Mesodermal cell (in vitro differentiated cells): ENCODE measurements around the gene REELD1. TPM values are rescaled to one million over a fixed set of nuclear protein-coding genes. Genes with fewer than 3 reads are reported as not detected.

Source experiments
- H3K27ac ChIP-seq: 2 replicates; pipeline ENCODE4 v1.7.0; 2013; ENCODE audit warnings: mild to moderate bottlenecking, low read depth, low read length, moderate library complexity; ENCODE audit not compliant: severe bottlenecking
- H3K36me3 ChIP-seq: 2 replicates; pipeline ENCODE4 v1.7.1; 2013; ENCODE audit warnings: mild to moderate bottlenecking, low read length, moderate library complexity; ENCODE audit not compliant: control insufficient read depth, insufficient read depth
- H3K4me1 ChIP-seq: one replicate; pipeline ENCODE4 v1.7.1; 2013; ENCODE audit warnings: mild to moderate bottlenecking, low read length; ENCODE audit not compliant: insufficient read depth, control insufficient read depth, poor library complexity, severe bottlenecking
- H3K4me3 ChIP-seq: 2 replicates; pipeline ENCODE4 v1.7.0; 2013; ENCODE audit warnings: low read length, control low read depth, mild to moderate bottlenecking; ENCODE audit not compliant: insufficient read depth, poor library complexity, severe bottlenecking; ENCODE audit errors: extremely low read depth
- H3K9me3 ChIP-seq: 2 replicates; pipeline ENCODE4 v1.7.1; 2013; ENCODE audit warnings: mild to moderate bottlenecking, low read length, moderate library complexity; ENCODE audit not compliant: control insufficient read depth
- WGBS, 2 experiments: methylation state at CpG; one replicate each; pipeline ENCODE4 v1.1.5; 2013; ENCODE audit warnings: missing lambda C conversion rate in 2 of 2; ENCODE audit not compliant: insufficient coverage in 2 of 2; 5-methylcytosine and 5-hydroxymethylcytosine counted together
- polyA plus RNA-seq, 2 experiments: library from polyadenylated mRNA; stranded (reverse); fragments of 50-300 nt; gene quantifications; one replicate each; pipeline ENCODE4 v1.2.3, GENCODE V29; 2013

The REELD1 gene
- not detected for polyA plus RNA-seq (2013, experiment 1 of 2)
- polyA plus RNA-seq (2013, experiment 2 of 2): not detected

DNA sequence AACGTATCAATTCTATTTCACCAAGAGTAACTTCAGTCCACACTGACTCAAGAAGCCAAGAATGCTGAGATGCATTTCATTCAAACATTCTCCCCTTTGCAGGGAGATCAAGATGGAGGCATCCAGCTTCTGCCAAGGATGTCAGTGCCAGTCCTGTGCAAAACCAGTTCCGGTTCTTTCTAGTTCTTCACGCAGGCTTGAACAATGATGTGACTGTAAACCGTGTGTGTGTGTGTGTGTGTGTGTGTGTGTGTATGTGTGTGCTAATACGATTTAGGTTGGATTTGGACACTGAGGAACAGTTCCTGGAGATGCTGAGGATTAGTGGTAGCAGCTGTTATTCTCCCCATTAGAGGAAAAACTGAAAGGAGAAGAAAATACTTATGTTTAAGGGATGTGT lies at the start of gene REELD1:
REELD1 (plus strand) TSS at position 301 of the 400 bp plus-strand sequence. CDS start 2,415 bp downstream, outside the sequence.
- H3K9me3 ChIP-seq: no peaks in the 10 kb centered on the region
- WGBS, 2 experiments: 78 to 98% methylated on average over 4 to 5 of the region's 5 CpGs
- no peak within 1 kb of the TSS for H3K4me3 ChIP-seq
- H3K36me3 ChIP-seq: no peaks in the 10 kb centered on the region
- H3K4me1 ChIP-seq: no peaks in the 10 kb centered on the region
- no peak within 1 kb of the TSS for H3K27ac ChIP-seq

DNA sequence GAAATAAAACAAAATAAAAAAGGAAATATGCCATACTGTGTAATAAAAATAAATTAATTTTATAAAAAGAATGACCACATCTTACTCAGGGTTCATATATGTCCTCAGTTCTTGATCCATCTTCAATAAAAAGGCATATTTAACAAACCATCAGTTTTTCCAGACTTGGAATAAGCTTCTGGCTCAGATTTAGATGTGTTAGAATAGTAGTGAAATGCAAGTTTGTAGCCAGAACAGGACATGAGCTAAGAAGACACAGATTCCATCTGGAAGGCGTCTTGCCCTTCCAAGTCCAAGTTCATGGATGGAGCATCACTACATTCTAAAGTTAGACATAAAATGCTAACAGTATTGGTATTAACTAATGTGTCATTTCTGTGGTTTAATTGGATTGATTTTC lies 49.1 kb upstream of the REELD1 start:
- no CpG with 5 or more reads among the region's 1 CpG for WGBS, 2 experiments
- H3K27ac ChIP-seq: no peak overlapping the region
- H3K9me3 ChIP-seq: no peaks in the 10 kb centered on the region

DNA sequence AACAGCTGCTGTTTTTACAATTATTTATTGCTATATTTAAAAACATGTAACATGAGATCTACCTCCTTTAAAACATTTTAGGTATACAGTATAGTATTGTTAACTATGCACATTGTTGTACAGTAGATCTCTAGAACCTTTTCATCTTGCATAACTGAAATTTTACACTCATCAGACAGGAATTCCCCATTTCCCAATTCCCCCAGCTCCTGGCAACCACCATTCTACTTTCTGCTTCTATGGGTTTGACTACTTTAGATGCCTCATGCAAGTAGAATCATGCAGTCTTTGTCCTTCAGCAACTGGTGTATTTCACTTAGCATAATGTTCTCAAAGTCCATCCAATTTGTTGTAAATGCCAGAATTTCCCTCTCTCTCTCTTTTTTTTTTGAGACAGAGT lies 48.5 kb upstream of the REELD1 start:
- H3K27ac ChIP-seq: no peak overlapping the region
- no peaks in the 10 kb centered on the region for H3K9me3 ChIP-seq
- H3K4me3 ChIP-seq: no peak overlapping the region
- no peaks in the 10 kb centered on the region for H3K4me1 ChIP-seq
- no peaks in the 10 kb centered on the region for H3K36me3 ChIP-seq

More for the DNA sequence above, 49.1 kb upstream of the REELD1 start:
- no peak overlapping the region for H3K4me3 ChIP-seq
- H3K36me3 ChIP-seq: no peaks in the 10 kb centered on the region
- H3K4me1 ChIP-seq: no peaks in the 10 kb centered on the region

DNA sequence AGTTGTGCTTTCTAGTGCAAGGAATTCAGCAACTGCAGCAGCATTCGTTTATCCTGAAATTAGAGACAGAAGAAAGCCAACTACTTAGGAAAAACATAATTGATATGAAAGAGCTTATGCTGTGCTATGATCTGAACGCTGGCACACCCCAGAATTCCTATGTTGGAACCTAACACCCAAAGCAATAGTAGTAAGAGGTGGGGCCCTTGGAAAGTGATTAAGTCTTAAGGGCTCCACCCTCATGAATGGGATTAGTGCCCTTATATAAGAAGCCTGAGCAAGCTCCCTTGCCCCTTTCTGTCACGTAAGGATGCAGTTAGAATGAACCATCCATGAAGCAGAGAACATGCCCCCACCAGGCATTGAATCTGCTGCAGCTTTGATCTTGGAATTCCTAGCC lies 44.2 kb upstream of the REELD1 start:
- H3K9me3 ChIP-seq: no peaks in the 10 kb centered on the region
- no peak overlapping the region for H3K27ac ChIP-seq
- H3K4me1 ChIP-seq: no peaks in the 10 kb centered on the region
- no peaks in the 10 kb centered on the region for H3K36me3 ChIP-seq
- 100% methylated on average over 1 to 2 of the region's 3 CpGs for WGBS, 2 experiments
- H3K4me3 ChIP-seq: no peak overlapping the region

DNA sequence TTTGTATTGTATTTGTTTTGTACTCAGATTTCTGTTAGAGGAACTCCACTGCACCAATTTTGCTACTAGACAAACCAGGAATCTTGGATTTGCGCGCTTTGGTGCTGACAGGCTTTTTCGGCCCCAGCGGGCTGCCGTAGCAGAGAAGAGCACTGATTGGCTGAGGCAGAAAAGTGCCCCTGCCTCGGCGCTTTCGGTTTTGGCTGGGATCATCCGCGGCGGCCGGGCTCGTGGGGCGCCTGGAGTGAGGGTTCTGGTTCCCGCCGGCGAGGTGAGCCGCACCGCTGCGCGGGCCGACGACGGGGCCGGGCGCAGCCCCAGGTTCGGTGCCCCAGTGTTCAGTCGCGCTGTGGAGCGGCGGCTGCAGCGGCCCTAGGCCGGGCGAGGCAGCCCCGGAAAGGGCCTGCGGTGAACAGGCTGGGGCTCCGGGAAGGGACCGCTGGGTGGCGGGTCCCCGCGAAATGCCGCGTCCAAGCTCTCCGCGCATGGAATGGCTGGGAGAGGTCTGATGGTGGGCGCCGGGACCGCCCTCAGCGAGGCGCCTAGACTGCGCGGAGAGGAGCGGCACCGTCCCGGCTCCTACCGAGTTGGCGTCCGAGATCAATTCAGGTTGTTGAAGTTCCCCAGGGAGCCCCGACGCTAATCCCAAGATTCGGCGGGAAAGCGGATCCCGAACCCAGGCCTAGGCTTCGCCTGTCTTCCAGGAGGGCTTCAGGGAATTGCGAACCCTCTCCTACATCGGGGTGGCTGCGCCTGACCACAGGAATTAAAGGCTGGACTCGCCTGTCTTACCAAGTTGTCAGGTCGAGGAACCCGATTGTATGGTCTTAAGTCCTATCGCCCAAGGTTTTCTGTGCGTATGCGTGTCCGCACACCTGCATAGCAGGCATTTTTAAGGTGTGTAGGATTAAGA lies 38.5 kb upstream of the REELD1 start, which contains the start of gene LSM6:
LSM6 (plus strand) TSS at position 178 of the 913 bp plus-strand sequence. CDS start 7,204 bp downstream, outside the sequence.
- Histone ChIP-seq H3K4me3 (peak within 1 kb of the TSS; percentile 75), H3K27ac (peak within 1 kb of the TSS; percentile 78), H3K4me1 (peaks cover 4% of the 10 kb centered on the region), H3K9me3 (no peaks in the 10 kb centered on the region), H3K36me3 (no peaks in the 10 kb centered on the region)
- WGBS, 2 experiments: 0 to 1% methylated on average over 50 to 65 of the region's 75 CpGs

DNA sequence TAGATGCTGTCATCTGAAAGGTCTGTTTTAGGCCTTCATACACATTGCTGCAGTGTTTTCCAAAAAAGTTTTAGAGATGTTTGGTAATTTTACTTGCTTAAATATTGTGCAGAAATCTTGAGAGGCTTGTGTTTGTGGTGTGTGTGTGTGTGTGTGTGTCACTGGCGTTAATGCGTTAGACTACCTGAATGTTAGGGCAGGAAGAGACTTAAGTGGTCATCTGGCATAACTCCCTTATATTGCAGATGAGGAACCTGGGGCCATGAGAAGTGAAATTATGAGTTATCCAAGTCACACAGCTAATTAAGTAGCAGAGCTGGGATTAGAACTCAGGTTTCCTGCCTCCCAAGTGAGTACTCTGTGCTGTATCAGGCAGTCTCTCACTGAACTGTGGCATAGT lies 37.4 kb upstream of the REELD1 start:
- 58 to 93% methylated on average over 2 of the region's 2 CpGs for WGBS, 2 experiments
- peak overlapping the region; percentile 75 for H3K4me3 ChIP-seq
- H3K36me3 ChIP-seq: no peaks in the 10 kb centered on the region
- H3K4me1 ChIP-seq: peaks cover 4% of the 10 kb centered on the region
- no peaks in the 10 kb centered on the region for H3K9me3 ChIP-seq
- no peak overlapping the region for H3K27ac ChIP-seq

DNA sequence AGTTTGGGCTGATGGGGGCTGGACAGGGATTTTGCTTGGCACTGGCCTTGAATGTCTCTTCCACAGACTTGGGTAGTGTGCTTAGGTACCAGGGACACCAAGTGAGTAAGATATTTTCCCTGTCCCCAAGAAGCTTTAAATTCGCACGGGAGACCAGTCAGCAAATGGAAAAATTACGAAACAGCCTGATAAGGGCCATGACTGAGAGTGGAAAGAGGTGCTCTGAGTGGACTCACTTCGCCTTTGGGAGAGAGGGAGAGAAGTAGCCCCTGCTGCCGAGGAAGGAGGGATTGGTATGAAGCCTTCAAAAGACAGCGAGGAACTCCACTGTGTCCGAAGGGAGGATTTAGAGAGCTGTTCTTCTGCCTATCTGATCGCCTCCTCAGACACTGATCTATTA lies 36.2 kb upstream of the REELD1 start:
- Histone ChIP-seq H3K4me1 (peaks cover 4% of the 10 kb centered on the region), H3K9me3 (no peaks in the 10 kb centered on the region), H3K27ac (no peak overlapping the region), H3K36me3 (peaks cover 3% of the 10 kb centered on the region), H3K4me3 (no peak overlapping the region)
- 96 to 98% methylated on average over 7 to 8 of the region's 8 CpGs for WGBS, 2 experiments

DNA sequence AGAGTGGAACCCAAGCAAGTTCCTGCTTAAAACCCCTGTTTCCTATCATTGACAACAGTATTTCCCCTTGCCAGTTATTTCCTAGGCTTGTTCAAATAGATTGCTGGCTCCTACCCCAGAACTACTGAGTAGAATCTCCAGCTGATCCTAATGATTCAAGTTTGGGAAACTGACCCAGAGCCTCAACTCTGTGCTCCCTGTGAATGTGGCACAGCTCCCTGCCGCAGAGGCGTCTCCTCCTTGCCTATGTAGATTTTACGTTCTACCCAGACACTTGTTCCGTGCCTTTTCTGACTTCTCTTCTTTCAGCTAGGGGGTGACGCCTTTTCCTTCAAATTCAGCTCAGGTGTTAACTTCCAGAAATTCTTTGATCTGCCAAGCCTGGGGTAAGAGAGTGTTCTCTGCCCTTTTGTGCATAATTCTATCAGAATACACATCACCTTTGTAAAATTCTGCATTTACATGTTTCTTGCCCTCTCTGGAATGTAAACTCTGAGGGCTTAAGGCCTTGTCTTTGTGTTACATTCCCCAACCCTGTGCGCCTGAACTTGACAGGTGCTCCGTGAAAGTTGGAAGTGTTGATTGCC lies 34.5 kb upstream of the REELD1 start:
- Histone ChIP-seq H3K36me3 (peaks cover 17% of the 10 kb centered on the region), H3K4me3 (no peak overlapping the region), H3K9me3 (no peaks in the 10 kb centered on the region), H3K4me1 (peaks cover 4% of the 10 kb centered on the region), H3K27ac (no peak overlapping the region)
- 60 to 79% methylated on average over 3 to 5 of the region's 7 CpGs for WGBS, 2 experiments

DNA sequence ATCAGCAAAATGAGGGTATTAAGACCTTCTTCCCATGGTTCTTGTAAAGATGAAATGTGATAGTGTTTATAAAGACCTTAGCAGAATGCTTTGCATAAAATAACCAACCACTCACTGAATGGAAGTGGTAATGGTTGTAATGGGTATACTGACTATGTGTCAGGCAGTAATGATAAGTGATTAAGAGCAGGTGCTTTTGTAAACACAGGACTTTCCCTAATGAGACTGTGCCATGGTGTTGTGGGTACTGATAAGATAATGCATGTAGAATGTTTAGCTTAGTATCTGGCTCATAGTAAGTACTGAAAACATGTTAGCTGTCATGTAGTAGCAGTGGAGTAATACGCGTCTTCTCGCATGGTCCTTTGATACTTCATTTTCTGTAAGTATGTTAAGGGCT lies 31.9 kb upstream of the REELD1 start:
- Histone ChIP-seq H3K27ac (no peak overlapping the region), H3K9me3 (no peaks in the 10 kb centered on the region), H3K4me3 (no peak overlapping the region), H3K36me3 (peaks cover 33% of the 10 kb centered on the region), H3K4me1 (no peaks in the 10 kb centered on the region)
- WGBS, 2 experiments: no CpG with 5 or more reads among the region's 3 CpGs

DNA sequence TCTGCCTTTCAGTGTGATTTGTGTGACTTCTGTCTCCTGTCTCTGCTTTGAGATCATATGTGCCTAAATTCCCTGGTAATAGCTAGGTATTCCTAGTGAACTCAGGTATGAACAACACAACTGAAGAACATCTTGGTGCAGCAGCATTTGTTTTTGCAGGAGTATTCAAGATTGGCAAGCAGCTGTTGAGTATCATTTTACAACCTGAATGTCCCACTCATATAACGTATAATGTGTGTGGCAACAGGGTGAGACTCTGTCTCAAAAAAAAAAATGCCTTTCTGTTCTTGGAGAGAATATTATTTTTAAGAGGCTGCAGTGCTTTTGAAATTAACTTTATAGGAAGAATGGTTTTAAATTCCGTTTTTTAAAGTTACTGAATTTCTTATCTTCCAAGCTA lies 31.1 kb upstream of the REELD1 start:
- Histone ChIP-seq H3K4me3 (no peak overlapping the region), H3K36me3 (peaks cover 40% of the 10 kb centered on the region), H3K4me1 (no peaks in the 10 kb centered on the region), H3K27ac (no peak overlapping the region), H3K9me3 (no peaks in the 10 kb centered on the region)
- WGBS, 2 experiments: 100% methylated on average over 1 of the region's 2 CpGs

DNA sequence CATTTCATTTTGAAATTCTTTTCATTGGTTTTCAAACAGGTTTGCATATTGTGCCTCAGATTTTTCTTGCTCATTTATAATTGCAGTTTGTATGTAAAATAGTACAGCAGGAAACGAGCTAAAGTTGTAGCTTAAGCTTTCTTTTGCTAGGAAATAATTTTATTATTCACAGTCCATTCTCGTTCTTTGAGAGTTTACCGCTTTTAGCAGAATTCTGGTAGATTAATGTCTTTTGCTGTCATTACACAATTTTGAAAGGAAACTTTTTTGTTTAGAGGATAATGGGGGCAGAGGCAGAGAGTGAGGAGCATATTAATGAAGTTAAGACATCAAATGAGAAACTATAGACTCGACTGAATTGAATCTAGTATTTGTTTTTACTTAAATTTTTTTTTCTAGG lies 28.3 kb upstream of the REELD1 start:
- no CpG with 5 or more reads among the region's 4 CpGs for WGBS, 2 experiments
- H3K9me3 ChIP-seq: no peaks in the 10 kb centered on the region
- H3K36me3 ChIP-seq: peaks cover 58% of the 10 kb centered on the region
- no peaks in the 10 kb centered on the region for H3K4me1 ChIP-seq
- H3K27ac ChIP-seq: no peak overlapping the region
- H3K4me3 ChIP-seq: no peak overlapping the region
